Activated B cell treated with CpG ODN at 0.5 μM for 24 hours (primary cell): ENCODE measurements around the gene COQ10A. TPM values are rescaled to one million over a fixed set of nuclear protein-coding genes. Genes with fewer than 3 reads are reported as not detected.

Experiments used
- ATAC-seq: fragments of 200-7000 bp; cut with Tn5 transposase; one replicate; pipeline ENCODE4 v1.10.0; 2021; ENCODE audit warnings: low read depth, mild to moderate bottlenecking, moderate library complexity
- CTCF ChIA-PET: fragments of 350-600 bp; sonication (Branson Sonifier 250); formaldehyde crosslinking; loops from one replicate; lab custom pipeline; 2021; ENCODE audit warnings: antibody characterized with exemption; lab: Charles Lee
- POLR2A ChIA-PET: fragments of 350-600 bp; sonication (Branson Sonifier 250); formaldehyde crosslinking; loops from one replicate; lab custom pipeline; 2021; ENCODE audit warnings: antibody characterized with exemption; lab: Charles Lee
- DNase-seq: peaks from one replicate; pipeline ENCODE4 v3.0.0; 2022
- H3K27ac Mint-ChIP-seq: one replicate; pipeline ENCODE4 v1.8.0; 2020; ENCODE audit warnings: mixed read lengths
- H3K27me3 Mint-ChIP-seq: one replicate; pipeline ENCODE4 v1.8.0; 2021; ENCODE audit warnings: mixed read lengths
- H3K36me3 Mint-ChIP-seq: one replicate; pipeline ENCODE4 v1.8.0; 2021; ENCODE audit warnings: low read depth, mixed read lengths
- H3K4me1 Mint-ChIP-seq: one replicate; pipeline ENCODE4 v1.8.0; 2021; ENCODE audit warnings: mixed read lengths
- H3K4me3 Mint-ChIP-seq: one replicate; pipeline ENCODE4 v1.8.0; 2020; ENCODE audit warnings: mild to moderate bottlenecking, mixed read lengths
- H3K9me3 Mint-ChIP-seq: one replicate; pipeline ENCODE4 v1.8.0; 2020; ENCODE audit warnings: mixed read lengths
- CTCF ChIP-seq: fragments of 200-600 bp; IDR thresholded peaks from one replicate; pipeline ENCODE4 v1.8.0; 2022; ENCODE audit warnings: antibody characterized with exemption, mild to moderate bottlenecking
- intact Hi-C: fragments of 100-400 bp; cut with micrococcal nuclease; formaldehyde crosslinking; loops from one replicate; pipeline ENCODE4 v1.15.1; 2024
- total RNA-seq: library from RNA; stranded (reverse); gene quantifications from 2 replicates; pipeline ENCODE4 v1.2.3, GENCODE V29; 2022

COQ10A gene
- total RNA-seq, 1 donor from 2014 or later, result 35.6 TPM

- no peaks in the 10 kb centered on the region for H3K27me3 Mint-ChIP-seq
- H3K36me3 Mint-ChIP-seq, result peaks cover 80% of the 10 kb centered on the region
- DNase-seq (no peak), ATAC-seq (no peak)
- H3K27ac Mint-ChIP-seq, result no peak overlapping the region
- intact Hi-C loops, result no loop called here
- CTCF ChIA-PET, result no interaction called here
- TF ChIP-seq CTCF, result no peak
- no peak overlapping the region for H3K4me3 Mint-ChIP-seq
- no peaks in the 10 kb centered on the region for H3K9me3 Mint-ChIP-seq
- H3K4me1 Mint-ChIP-seq, result peaks cover 10% of the 10 kb centered on the region
- POLR2A ChIA-PET, result no interaction called here
Observed at GRCh38 chr12:56242986-56243385, 23.8 kb upstream of the COQ10A start.

- POLR2A ChIA-PET, result no interaction called here
- peaks cover 83% of the 10 kb centered on the region for H3K36me3 Mint-ChIP-seq
- no peak for ATAC-seq
Observed at GRCh38 chr12:56243731-56244181, 23.0 kb upstream of the COQ10A start.

DNA sequence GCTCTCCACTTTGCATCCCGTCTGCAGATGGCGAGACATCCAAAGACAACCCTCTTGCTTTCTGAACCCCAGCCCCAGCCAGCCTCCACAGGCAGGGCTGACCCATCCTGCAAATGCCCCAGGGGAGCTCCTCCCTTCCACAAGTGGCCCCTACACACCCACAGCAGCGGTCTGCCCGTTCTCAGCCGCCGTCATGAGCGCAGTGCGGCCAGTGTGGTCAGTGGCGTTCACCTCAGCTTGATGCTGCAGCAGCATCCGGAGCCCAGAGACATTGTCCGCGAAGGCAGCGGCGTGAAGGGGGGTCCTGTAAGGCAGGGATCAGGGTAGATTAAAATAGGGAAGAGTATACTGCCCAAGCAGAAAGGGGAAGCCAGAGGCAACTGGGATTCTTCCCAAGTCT, 22.2 kb upstream of the COQ10A start:
- no peaks in the 10 kb centered on the region for H3K9me3 Mint-ChIP-seq
- no peak overlapping the region for H3K4me3 Mint-ChIP-seq
- DNase-seq, result no peak
- peaks cover 10% of the 10 kb centered on the region for H3K4me1 Mint-ChIP-seq
- POLR2A ChIA-PET, result no interaction called here
- no peak for ATAC-seq
- no peaks in the 10 kb centered on the region for H3K27me3 Mint-ChIP-seq
- H3K27ac Mint-ChIP-seq, result no peak overlapping the region
- intact Hi-C loops, result no loop called here
- CTCF ChIA-PET, result no interaction called here
- peaks cover 84% of the 10 kb centered on the region for H3K36me3 Mint-ChIP-seq
- no peak for TF ChIP-seq CTCF

More at GRCh38 chr12:56243731-56244181, 23.0 kb upstream of the COQ10A start:
- no peak overlapping the region for H3K27ac Mint-ChIP-seq
- H3K4me1 Mint-ChIP-seq, result peaks cover 10% of the 10 kb centered on the region
- no peaks in the 10 kb centered on the region for H3K9me3 Mint-ChIP-seq
- no peak for TF ChIP-seq CTCF
- no peak for DNase-seq
- no peak overlapping the region for H3K4me3 Mint-ChIP-seq
- intact Hi-C loops, result no loop called here
- H3K27me3 Mint-ChIP-seq, result no peaks in the 10 kb centered on the region
- CTCF ChIA-PET, result no interaction called here

DNA sequence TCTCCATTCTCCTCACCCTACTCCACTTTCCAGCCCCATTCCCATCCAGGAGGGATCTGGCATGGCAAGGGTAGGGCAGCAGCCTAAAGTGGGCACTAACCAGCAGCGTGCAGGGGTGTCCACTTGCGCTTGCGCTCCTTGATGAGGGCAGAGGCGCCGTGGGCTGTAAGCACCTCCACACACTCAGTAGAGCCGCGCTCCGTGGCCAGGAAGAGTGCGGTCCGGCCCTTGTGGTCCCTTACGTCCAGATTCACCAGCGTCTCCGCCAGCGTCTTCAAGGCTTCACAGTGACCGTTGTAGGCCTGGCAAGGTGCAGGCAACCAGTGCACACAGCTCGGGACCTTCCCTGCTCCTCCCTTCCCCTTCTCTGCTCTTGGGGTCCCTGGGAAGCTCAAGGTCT, 18.8 kb upstream of the COQ10A start:
- Mint-ChIP-seq H3K36me3 (peaks cover 77% of the 10 kb centered on the region), H3K9me3 (no peaks in the 10 kb centered on the region), H3K4me3 (no peak overlapping the region), H3K4me1 (no peaks in the 10 kb centered on the region), H3K27ac (no peak overlapping the region), H3K27me3 (no peaks in the 10 kb centered on the region)
- ChIA-PET POLR2A (interaction anchor here (0.7 kb wide), 1 partner anchor 51 kb away, joined by 3 read pairs; no protein-coding TSS in a partner anchor), CTCF (interaction anchor here (1.2 kb wide), 1 partner anchor 10 kb away, joined by 5 read pairs; the partner anchor contains the start of gene ANKRD52)
- TF ChIP-seq CTCF, result no peak
- no peak for DNase-seq
- ATAC-seq, result no peak
- intact Hi-C loops, result no loop called here

DNA sequence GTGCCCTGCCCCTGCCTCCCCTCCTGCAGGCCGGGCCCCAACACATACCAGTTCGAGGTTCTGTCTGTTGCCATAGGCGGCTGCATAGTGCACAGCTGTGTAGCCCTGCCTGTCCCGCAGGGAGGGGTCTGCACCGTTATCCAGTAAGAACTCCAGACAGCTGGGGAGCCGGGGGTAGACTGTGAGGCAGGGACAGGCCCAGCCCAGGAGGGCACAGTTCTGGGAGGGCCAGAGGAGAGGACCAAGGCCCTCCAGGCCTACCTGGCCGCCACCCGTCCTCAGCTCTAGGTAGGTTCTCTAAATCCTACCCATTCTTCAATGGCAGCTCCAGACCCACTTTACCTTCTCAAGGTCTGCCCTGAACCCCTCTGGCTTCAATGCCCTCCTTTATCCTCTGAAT, 18.0 kb upstream of the COQ10A start:
- peaks cover 78% of the 10 kb centered on the region for H3K36me3 Mint-ChIP-seq
- H3K4me1 Mint-ChIP-seq, result no peaks in the 10 kb centered on the region
- H3K9me3 Mint-ChIP-seq, result no peaks in the 10 kb centered on the region
- POLR2A ChIA-PET, result no interaction called here
- ATAC-seq (no peak), DNase-seq (no peak)
- no peak for TF ChIP-seq CTCF
- CTCF ChIA-PET, result interaction anchor here (1.2 kb wide), 1 partner anchor 9 kb away, joined by 5 read pairs; the partner anchor contains the start of gene ANKRD52
- H3K27ac Mint-ChIP-seq, result no peak overlapping the region
- H3K27me3 Mint-ChIP-seq, result no peaks in the 10 kb centered on the region
- H3K4me3 Mint-ChIP-seq, result no peak overlapping the region
- intact Hi-C loops, result no loop called here
